AG10803 (cell line): ENCODE measurements around the gene BLNK.

Source experiments
- DNase-seq: peaks from one replicate; pipeline ENCODE4 v3.0.0; 2010; ENCODE audit warnings: low read depth
- H3K4me3 ChIP-seq: 2 replicates; pipeline ENCODE4 v1.5.1; 2011; ENCODE audit warnings: mild to moderate bottlenecking, low read length, control low read depth
- TF ChIP-seq, protein P1 (sequence below): conservative IDR thresholded peaks from 2 replicates; pipeline ENCODE4 v1.5.1; 2011; ENCODE audit warnings: mild to moderate bottlenecking, low read length, control low read depth, inconsistent platforms

BLNK gene

GRCh38 chr10:96269438-96270300, 1.7 kb downstream of the BLNK start:
- H3K4me3 ChIP-seq, result no peak overlapping the region
- no peak for DNase-seq
- TF ChIP-seq, protein P1, sequence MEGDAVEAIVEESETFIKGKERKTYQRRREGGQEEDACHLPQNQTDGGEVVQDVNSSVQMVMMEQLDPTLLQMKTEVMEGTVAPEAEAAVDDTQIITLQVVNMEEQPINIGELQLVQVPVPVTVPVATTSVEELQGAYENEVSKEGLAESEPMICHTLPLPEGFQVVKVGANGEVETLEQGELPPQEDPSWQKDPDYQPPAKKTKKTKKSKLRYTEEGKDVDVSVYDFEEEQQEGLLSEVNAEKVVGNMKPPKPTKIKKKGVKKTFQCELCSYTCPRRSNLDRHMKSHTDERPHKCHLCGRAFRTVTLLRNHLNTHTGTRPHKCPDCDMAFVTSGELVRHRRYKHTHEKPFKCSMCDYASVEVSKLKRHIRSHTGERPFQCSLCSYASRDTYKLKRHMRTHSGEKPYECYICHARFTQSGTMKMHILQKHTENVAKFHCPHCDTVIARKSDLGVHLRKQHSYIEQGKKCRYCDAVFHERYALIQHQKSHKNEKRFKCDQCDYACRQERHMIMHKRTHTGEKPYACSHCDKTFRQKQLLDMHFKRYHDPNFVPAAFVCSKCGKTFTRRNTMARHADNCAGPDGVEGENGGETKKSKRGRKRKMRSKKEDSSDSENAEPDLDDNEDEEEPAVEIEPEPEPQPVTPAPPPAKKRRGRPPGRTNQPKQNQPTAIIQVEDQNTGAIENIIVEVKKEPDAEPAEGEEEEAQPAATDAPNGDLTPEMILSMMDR, result no peak

- H3K4me3 ChIP-seq, result no peak overlapping the region
- TF ChIP-seq, protein P1, result no peak
- DNase-seq, result no peak
Measured at GRCh38 chr10:96268341-96268909, 2.9 kb downstream of the BLNK start.

GRCh38 chr10:96267234-96267705, 4.1 kb downstream of the BLNK start:
- TF ChIP-seq, protein P1, result no peak
- no peak for DNase-seq
- H3K4me3 ChIP-seq, result no peak overlapping the region

DNA sequence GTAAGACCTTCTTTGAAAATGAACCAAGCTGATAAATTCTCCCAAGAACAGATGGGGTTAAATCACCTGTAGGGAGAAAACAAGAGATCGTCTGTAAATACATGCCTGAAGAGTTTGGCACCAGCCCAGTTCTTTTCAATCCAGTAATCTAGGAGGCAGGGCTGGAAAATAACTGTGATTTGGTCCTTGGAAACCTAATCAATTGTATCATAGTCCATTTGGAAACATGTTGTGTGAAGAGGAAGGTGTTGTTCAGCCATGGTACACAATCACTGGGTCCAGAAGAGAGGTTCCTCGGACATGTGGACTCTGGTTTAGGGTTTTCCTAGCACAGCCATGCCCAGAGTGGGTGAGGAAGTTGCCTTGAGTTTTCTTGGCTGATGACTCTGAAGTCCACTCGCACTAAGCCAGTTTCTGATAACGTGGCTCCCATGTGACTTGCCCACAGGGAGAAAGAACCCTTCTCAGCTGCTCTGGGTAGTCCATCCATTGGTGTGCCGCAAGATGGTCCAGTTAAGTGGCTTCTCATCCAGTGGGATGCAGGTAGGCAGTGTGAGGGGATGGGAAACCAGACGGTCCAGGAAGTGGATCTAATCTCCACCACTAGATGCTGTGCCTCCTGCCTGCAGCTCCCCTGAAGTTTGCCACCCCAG, 5.1 kb downstream of the BLNK start:
- H3K4me3 ChIP-seq, result no peak overlapping the region
- TF ChIP-seq, protein P1, result no peak
- DNase-seq, result no peak

DNA sequence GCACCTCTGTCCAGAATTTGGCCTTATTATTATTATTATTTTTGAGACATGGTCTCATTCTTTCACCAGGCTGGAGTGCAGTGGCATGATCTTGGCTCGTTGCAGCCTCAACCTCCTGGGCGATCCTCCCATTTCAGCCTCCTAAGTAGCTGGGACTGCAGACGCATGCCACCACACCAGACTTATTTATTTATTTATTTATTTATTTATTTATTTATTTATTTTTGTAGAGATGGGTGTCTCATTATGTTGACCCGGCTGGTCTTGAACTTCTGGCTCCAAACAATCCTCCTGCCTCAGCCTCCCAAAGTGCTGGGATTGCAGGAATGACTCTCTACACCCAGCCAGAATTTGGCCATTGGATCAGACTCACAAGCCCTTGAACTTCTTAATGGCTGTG, 6.4 kb downstream of the BLNK start:
- TF ChIP-seq, protein P1, result no peak

GRCh38 chr10:96263669-96264068, 7.7 kb downstream of the BLNK start:
- no peak overlapping the region for H3K4me3 ChIP-seq
- TF ChIP-seq, protein P1, result no peak
- no peak for DNase-seq

More for the DNA sequence above, 6.4 kb downstream of the BLNK start:
- DNase-seq, result no peak
- H3K4me3 ChIP-seq, result no peak overlapping the region
